NCI-H460 (cell line): ENCODE measurements around the gene MEIS2. TPM values are rescaled to one million over a fixed set of nuclear protein-coding genes. Genes with fewer than 3 reads are reported as not detected.

Experiments
- DNase-seq: peaks from one replicate; pipeline ENCODE4 v3.0.0-alpha.2; 2016; ENCODE audit warnings: low read depth; ENCODE audit errors: extremely low read depth
- small RNA-seq, 2 experiments: library from RNA; depleted of rRNA; stranded (forward); fragments of <200 nt; gene quantifications; one replicate each; pipeline ENCODE3, GENCODE V24; 2014
- total RNA-seq: library from RNA; depleted of rRNA; stranded (reverse); fragments of >200 nt; shearing (Covaris generic); gene quantifications from 2 replicates; pipeline ENCODE4 v1.2.3, GENCODE V29; 2014

The MEIS2 gene
- total RNA-seq, 1 experiment from 2014 or later = 13.0 TPM

DNA sequence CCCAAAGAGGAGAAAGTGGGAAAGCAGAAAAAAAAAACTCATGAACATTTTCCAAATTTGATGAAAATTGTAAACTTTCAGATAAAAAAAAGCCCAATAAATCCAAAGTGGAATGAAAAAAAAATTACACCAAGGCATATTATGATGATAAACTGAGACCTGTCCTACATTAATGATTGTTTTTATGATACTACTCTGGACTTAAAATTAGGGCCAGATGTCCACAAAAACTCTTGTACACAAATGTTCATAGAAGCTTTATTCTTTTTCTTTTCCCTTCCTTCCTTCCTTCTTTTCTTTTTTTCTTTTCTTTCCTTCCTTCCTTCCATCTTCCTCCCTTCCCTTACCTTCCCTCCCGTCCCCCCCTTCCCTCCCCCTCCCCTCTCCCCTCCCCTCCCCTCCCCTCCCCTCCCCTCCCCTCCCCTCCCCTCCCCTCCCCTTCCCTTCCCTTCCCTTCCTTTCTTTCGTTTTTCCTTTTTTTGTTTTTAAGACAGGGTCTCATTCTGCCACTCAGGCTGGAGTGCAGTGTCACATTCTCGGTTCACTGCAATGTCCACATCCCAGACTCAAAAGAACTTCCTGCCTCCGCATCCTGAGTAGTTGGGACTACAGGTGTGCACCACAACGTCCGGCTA, 243.9 kb downstream of the MEIS2 start:
- no peak for DNase-seq

DNA sequence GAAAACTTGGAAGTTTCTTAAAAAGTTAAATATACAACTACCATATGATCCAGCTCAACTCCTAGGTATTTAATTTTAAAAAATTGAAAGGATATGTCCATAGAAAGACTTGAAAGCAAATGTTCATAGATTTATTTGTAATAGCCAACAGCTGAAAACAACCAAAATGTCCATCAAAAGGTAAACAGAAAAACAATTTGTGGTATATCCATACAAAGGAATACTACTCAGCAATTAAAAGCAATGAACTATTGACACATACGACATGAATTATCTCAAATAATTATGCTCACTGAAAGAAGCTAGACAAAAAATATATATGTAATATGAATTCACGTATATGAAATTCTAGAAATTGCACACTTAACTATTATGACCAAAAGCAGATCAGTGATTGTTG, 249.5 kb downstream of the MEIS2 start:
- no peak for DNase-seq

DNA sequence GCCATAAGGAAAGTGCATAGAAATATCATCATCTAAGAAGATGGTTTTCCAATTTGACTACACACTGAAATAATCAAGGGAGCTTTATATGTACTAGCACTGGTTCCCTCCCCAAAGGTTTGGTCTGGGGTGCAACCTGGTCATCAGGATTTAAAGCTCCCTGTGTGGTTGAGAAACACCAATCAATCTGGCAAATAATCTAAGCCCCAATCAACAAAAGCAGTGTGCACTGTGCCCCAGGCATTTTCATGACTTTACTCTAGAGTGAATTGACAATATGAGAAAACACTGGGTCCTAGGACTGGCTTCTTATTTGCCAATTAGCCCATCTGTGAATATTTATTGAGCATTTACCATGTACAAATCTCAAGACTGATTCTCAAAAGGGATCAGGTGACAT, 255.1 kb downstream of the MEIS2 start:
- no peak for DNase-seq

DNA sequence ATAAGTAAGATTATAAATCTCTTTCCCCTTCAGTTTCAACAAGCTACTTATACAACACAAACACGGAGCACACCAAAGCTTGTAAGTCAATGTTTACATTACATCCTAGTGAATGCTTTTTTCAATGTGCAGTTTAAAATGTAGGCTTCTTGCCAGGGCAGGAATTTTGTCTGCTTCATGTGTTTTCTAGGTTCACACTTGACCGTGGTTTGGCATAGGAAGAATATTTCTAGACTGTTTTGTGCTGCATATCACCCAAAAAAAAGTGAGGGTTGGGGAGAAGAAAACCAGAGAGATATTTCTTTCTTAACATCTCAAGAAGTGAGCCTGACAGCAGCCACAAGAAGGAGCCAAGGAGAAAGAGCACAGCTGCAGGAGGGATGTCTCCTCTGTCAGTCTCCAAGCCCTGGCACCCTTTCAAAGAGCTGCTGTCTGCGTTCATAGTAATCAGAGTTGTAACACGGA, 255.8 kb downstream of the MEIS2 start:
- no peak for DNase-seq

DNA sequence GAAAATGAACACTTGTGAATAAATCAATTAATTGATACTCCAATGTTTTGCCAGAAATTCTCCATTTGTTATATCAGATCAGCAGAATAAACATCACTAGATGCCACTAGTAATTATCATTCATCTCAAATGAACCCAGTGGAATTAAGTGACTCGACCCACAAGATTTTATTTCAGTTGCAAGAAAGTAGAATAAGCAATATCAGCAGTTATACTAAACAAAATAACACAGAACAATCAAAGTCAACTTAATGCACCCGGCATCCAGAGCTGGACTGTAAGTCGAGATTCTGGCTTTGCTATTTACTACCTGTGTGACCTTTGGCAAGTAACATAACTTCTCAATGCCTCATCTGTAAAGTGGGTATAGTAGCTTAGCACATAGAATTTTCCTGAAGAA, 256.5 kb downstream of the MEIS2 start:
- DNase-seq = no peak

DNA sequence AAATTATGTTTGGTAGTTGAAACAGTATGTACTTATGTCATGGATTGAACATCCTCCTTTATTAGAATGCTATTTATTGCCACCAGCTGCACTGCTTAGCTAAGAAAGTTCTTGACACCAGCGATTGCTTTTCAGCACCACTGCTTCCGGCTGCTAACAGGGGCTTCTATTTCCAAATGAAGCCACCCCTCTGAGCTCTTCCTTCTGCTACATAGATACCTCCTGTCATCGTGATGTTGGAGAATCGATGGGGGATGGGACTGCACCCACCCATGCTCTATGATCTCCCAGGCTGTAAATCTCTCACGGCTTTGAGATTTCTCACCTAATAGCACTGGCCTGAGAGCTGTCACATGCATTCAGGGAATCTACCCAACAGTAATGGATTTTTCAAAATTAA, 259.2 kb downstream of the MEIS2 start:
- DNase-seq = no peak

Small RNA genes lying within 50 kb of the gene (small RNA-seq; reads per million reads assigned to genes)
- gene MIR8063 (0 reads per million in 2 experiments), gene RF00012 (0 to 0.12 reads per million in 2 experiments), gene RF00019 (0 reads per million in 2 experiments)
